ENCODE data around the gene GGNBP2.

DNA sequence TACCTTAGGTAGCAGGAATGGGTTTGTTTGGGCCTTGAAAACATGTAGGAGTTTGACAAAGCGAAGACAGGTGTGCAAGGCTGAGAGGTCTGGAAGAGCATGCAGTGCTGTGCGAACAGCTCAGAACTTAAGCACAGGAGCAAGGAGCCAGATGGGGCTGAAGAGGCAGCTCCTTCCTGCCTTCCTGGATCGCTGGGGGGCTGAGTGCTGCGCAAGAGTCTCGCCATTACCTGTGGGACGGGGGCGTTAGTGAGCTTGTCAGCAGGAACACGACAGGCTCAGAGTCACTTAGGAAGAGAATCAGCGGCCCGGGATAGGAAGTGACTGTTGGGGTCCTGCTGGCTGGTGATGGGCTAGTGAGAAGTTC lies 56.2 kb downstream of the GGNBP2 start:
- TF ChIP-seq, protein P1, sequence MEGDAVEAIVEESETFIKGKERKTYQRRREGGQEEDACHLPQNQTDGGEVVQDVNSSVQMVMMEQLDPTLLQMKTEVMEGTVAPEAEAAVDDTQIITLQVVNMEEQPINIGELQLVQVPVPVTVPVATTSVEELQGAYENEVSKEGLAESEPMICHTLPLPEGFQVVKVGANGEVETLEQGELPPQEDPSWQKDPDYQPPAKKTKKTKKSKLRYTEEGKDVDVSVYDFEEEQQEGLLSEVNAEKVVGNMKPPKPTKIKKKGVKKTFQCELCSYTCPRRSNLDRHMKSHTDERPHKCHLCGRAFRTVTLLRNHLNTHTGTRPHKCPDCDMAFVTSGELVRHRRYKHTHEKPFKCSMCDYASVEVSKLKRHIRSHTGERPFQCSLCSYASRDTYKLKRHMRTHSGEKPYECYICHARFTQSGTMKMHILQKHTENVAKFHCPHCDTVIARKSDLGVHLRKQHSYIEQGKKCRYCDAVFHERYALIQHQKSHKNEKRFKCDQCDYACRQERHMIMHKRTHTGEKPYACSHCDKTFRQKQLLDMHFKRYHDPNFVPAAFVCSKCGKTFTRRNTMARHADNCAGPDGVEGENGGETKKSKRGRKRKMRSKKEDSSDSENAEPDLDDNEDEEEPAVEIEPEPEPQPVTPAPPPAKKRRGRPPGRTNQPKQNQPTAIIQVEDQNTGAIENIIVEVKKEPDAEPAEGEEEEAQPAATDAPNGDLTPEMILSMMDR (IDR thresholded peaks at IDR 0.05), result no peak
- TF ChIP-seq EP300 (IDR thresholded peaks at IDR 0.05) (no peak), POLR2AphosphoS5 (IDR thresholded peaks at IDR 0.05) (no peak), POLR2A (IDR thresholded peaks at IDR 0.05; ENCODE audit: low read depth) (no peak)

Data from esophagus muscularis mucosa (tissue), 4 donors.